ENCODE data around the gene MTFR1L. TPM values are rescaled to one million over a fixed set of nuclear protein-coding genes. Genes with fewer than 3 reads are reported as not detected.

MTFR1L gene
- polyA plus RNA-seq, 1 donor from 2014 or later, result 115 TPM

- Histone ChIP-seq H3K79me2 (replicated peaks; ENCODE audit: insufficient read depth, low read length) (no peaks in the 10 kb centered on the region), H3K9ac (ENCODE audit: low read length) (no peak overlapping the region), H4K20me1 (ENCODE audit: insufficient read depth) (no peaks in the 10 kb centered on the region), H3K36me3 (ENCODE audit: insufficient read depth, low read length) (no peaks in the 10 kb centered on the region), H2AFZ (ENCODE audit: low read depth, low read length) (no peak overlapping the region), H3K9me3 (ENCODE audit: low read length) (no peaks in the 10 kb centered on the region), H3K9me2 (ENCODE audit: insufficient read depth, low read length) (no peaks in the 10 kb centered on the region), H3K4me3 (ENCODE audit: low read length) (no peak overlapping the region), H3F3A (ENCODE audit: insufficient read depth, low read length, poor library complexity, severe bottlenecking) (no peaks in the 10 kb centered on the region), H3K27ac (ENCODE audit: low read length) (no peak overlapping the region), H3K4me2 (ENCODE audit: low read length) (no peak overlapping the region), H3K27me3 (ENCODE audit: insufficient read depth, low read depth, low read length) (peaks cover 16% of the 10 kb centered on the region)
- TF ChIP-seq EP300 (conservative IDR thresholded peaks at IDR 0.05; ENCODE audit: poor library complexity, severe bottlenecking) (no peak), TAF1 (IDR thresholded peaks at IDR 0.05; ENCODE audit: low read depth) (no peak), EZH2 (IDR thresholded peaks at IDR 0.05; ENCODE audit: borderline replicate concordance, insufficient read depth, low read length, poor library complexity, severe bottlenecking) (no peak), POLR2AphosphoS5 (IDR thresholded peaks at IDR 0.05) (no peak), CTCF (IDR thresholded peaks at IDR 0.05; ENCODE audit: poor library complexity, severe bottlenecking) (no peak)
These were observed 52.1 kb downstream of the MTFR1L start for GRCh38 chr1:25871704-25872494.

GRCh38 chr1:25872713-25873112 lies 53.0 kb downstream of the MTFR1L start:
- TF ChIP-seq SMC3 (conservative IDR thresholded peaks at IDR 0.05; ENCODE audit: poor library complexity), result no peak
- TF ChIP-seq TAF1 (IDR thresholded peaks at IDR 0.05; ENCODE audit: low read depth), result no peak
- no peak for TF ChIP-seq RAD21 (conservative IDR thresholded peaks at IDR 0.05)
- no peak for TF ChIP-seq EZH2 (IDR thresholded peaks at IDR 0.05; ENCODE audit: borderline replicate concordance, insufficient read depth, low read length, poor library complexity, severe bottlenecking)
- no peak for TF ChIP-seq EP300 (conservative IDR thresholded peaks at IDR 0.05; ENCODE audit: poor library complexity, severe bottlenecking)
- no peak for TF ChIP-seq CTCF (IDR thresholded peaks at IDR 0.05; ENCODE audit: poor library complexity, severe bottlenecking)
- TF ChIP-seq POLR2AphosphoS5 (IDR thresholded peaks at IDR 0.05), result no peak
- no peak for TF ChIP-seq MXI1 (conservative IDR thresholded peaks at IDR 0.05; ENCODE audit: poor library complexity, severe bottlenecking)
- no peak overlapping the region for H3K9ac ChIP-seq (ENCODE audit: low read length)

More at GRCh38 chr1:25872713-25873112, 53.0 kb downstream of the MTFR1L start:
- no peak overlapping the region for H3K27ac ChIP-seq (ENCODE audit: low read length)
- H3F3A ChIP-seq (ENCODE audit: insufficient read depth, low read length, poor library complexity, severe bottlenecking), result no peaks in the 10 kb centered on the region
- H3K27me3 ChIP-seq (ENCODE audit: insufficient read depth, low read depth, low read length), result peaks cover 21% of the 10 kb centered on the region
- no peak overlapping the region for H3K4me2 ChIP-seq (ENCODE audit: low read length)
- H3K36me3 ChIP-seq (ENCODE audit: insufficient read depth, low read length), result no peaks in the 10 kb centered on the region
- no peaks in the 10 kb centered on the region for H3K9me2 ChIP-seq (ENCODE audit: insufficient read depth, low read length)
- no peaks in the 10 kb centered on the region for H3K79me2 ChIP-seq (replicated peaks; ENCODE audit: insufficient read depth, low read length)
- no peak overlapping the region for H2AFZ ChIP-seq (ENCODE audit: low read depth, low read length)
- H4K20me1 ChIP-seq (ENCODE audit: insufficient read depth), result no peaks in the 10 kb centered on the region
- H3K9me3 ChIP-seq (ENCODE audit: low read length), result no peaks in the 10 kb centered on the region
- no peak overlapping the region for H3K4me3 ChIP-seq (ENCODE audit: low read length)

All from neural cell (in vitro differentiated cells).